NOMO-1 (cell line): ENCODE data around the gene ARHGAP45.
"Not testable (repeated sequence)": the region's sequence is repeated elsewhere in the genome, so short reads cannot be mapped to it uniquely, and the experiment has no call there.

ENCODE experiments used
- DNase-seq, 2 experiments: peaks; one replicate each; lab custom pipeline; 2025; ENCODE audit not compliant: unreplicated experiment in 2 of 2; lab: John Stamatoyannopoulos, UW

The ARHGAP45 gene, protein sequence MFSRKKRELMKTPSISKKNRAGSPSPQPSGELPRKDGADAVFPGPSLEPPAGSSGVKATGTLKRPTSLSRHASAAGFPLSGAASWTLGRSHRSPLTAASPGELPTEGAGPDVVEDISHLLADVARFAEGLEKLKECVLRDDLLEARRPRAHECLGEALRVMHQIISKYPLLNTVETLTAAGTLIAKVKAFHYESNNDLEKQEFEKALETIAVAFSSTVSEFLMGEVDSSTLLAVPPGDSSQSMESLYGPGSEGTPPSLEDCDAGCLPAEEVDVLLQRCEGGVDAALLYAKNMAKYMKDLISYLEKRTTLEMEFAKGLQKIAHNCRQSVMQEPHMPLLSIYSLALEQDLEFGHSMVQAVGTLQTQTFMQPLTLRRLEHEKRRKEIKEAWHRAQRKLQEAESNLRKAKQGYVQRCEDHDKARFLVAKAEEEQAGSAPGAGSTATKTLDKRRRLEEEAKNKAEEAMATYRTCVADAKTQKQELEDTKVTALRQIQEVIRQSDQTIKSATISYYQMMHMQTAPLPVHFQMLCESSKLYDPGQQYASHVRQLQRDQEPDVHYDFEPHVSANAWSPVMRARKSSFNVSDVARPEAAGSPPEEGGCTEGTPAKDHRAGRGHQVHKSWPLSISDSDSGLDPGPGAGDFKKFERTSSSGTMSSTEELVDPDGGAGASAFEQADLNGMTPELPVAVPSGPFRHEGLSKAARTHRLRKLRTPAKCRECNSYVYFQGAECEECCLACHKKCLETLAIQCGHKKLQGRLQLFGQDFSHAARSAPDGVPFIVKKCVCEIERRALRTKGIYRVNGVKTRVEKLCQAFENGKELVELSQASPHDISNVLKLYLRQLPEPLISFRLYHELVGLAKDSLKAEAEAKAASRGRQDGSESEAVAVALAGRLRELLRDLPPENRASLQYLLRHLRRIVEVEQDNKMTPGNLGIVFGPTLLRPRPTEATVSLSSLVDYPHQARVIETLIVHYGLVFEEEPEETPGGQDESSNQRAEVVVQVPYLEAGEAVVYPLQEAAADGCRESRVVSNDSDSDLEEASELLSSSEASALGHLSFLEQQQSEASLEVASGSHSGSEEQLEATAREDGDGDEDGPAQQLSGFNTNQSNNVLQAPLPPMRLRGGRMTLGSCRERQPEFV

GRCh38 chr19:1066748-1067340 lies at the start of gene ARHGAP45:
Gene ARHGAP45, plus strand, starts transcription at chr19:1067167. Its CDS starts 239 bp downstream, at chr19:1067406.
- DNase-seq: peak; percentile 65 to 72

GRCh38 chr19:1017906-1018305 lies 49.1 kb upstream of the ARHGAP45 start:
- no peak for DNase-seq

DNA sequence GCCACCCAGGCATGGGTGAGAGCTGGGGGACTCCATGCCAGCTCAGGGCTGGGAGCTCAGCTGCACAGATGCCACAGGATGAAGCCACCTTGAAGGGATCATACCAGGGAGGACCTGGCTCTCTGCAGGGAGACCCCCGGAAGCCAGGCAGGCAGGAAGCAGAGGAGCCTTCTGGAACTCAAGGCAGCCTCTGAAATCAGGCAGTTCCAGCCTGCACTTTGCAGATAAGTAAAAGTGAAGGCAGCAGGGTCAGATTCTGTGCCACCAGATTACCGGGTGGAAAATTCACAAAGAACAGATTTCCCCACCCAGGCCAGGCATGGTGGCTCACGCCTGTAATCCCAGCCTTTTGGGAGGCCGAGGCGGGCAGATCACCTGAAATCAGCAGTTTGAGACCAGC lies 48.6 kb upstream of the ARHGAP45 start:
- no peak for DNase-seq

DNA sequence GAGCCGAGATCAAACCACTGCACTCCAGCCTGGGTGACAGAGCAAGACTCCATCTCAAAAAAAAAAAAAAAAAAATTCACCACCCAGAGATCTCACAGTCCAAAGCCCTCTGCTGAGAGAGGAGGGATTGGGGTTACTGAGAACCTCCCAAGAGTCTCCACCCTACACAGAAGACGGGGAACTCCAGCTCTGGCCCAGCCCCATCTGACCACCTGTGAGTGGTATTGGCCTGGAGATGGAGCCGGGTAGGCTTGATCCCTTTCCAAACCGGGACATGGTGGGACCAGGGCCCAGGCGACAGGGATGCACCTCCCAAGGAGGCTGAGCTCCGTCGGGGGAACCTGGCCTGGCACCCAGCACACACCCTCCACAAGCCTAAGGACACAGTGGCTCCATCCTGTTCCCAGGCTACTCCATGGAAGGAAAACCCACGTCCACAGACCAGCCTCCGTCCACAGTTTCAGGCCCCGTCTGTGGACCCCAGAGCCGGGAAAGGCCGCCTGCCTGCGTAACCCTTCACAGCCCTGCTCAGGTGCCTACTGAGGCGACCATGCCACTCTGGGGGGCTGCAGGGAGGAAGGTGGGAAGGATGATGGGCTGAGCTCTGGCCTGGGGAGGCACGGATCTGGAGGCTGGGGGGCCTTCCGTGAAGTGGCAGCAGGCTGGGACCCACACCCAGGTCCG lies 47.9 kb upstream of the ARHGAP45 start:
- no peak for DNase-seq

GRCh38 chr19:1019616-1019961 lies 47.4 kb upstream of the ARHGAP45 start:
- DNase-seq: no peak

DNA sequence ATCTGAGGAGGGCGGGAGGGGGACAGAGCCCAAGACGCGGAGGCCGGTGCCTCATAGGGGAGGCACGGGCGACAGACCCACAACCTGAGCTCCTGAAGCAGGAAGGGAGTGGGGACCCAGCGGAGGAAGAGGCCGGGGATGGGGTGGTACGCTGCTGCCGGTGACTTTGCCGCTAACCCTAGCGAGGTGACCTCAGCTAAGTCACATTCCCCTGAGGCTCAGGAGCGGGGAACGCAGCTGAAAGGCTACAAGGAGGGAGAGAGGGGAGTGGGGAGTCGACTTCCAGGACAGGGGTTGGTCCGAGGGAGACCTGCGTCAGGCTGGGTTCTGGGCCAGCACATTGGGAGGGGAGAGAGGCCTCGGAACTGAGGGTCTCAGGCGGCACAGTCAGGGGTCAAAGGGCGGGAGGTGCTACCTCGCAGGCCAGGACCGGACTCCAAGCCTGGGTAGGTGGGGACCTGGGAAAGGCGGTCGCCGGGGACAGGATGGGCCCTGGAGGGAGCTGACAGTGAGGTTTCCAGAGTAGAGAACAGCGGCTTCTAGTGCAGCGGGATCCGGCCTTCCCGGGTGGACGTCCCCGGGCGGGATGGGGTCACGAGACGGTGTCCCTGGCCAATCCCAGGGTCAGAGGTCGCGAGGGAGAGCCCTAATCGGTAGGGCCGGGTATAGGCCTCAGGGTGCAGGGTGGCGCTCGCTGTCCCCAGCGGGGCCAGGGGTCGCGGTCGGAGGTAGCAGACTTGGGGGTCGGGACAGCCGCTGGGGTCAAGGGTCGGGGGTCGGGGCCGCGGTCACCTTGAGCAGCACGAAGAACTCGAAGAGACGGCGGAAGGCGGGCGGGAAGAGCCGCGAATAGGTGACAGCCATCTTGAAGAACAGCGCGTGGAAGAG lies 46.7 kb upstream of the ARHGAP45 start:
- peak in 1 of 2 experiments; percentile 39 for DNase-seq

GRCh38 chr19:1020868-1021425 lies 46.0 kb upstream of the ARHGAP45 start, which contains the start of gene TMEM259:
Gene TMEM259, minus strand, starts transcription at chr19:1021123. Its CDS starts 127 bp downstream, at chr19:1020996.
- DNase-seq: peak; percentile 92 to 99

- not testable (repeated sequence) for DNase-seq
These were observed 43.1 kb upstream of the ARHGAP45 start for GRCh38 chr19:1023883-1024188.

DNA sequence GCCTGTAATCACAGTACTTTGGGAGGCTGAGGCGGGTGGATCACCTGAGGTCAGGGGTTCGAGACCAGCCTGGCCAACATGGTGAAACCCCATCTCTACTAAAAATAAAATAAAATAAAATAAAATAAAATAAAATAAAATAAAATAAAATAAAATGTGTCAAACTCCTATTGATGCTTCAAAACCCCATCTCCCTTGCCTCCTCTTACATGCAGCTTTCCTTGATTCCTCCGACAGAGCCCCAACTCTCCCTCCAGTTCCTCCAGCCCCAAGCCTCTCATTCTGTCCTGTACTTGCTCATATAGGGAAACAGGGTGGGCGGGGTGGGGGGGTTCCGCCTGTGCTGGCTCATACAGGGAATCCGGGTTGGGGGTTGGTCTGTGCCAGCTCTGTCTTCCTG lies 41.9 kb upstream of the ARHGAP45 start:
- DNase-seq: not testable (repeated sequence)

- peak; percentile 65 to 82 for DNase-seq
These were observed 40.8 kb upstream of the ARHGAP45 start, which contains the start of gene CNN2 for GRCh38 chr19:1025960-1026782. Gene CNN2, plus strand, starts transcription at chr19:1026608. Its CDS starts 54 bp downstream, at chr19:1026662.

DNA sequence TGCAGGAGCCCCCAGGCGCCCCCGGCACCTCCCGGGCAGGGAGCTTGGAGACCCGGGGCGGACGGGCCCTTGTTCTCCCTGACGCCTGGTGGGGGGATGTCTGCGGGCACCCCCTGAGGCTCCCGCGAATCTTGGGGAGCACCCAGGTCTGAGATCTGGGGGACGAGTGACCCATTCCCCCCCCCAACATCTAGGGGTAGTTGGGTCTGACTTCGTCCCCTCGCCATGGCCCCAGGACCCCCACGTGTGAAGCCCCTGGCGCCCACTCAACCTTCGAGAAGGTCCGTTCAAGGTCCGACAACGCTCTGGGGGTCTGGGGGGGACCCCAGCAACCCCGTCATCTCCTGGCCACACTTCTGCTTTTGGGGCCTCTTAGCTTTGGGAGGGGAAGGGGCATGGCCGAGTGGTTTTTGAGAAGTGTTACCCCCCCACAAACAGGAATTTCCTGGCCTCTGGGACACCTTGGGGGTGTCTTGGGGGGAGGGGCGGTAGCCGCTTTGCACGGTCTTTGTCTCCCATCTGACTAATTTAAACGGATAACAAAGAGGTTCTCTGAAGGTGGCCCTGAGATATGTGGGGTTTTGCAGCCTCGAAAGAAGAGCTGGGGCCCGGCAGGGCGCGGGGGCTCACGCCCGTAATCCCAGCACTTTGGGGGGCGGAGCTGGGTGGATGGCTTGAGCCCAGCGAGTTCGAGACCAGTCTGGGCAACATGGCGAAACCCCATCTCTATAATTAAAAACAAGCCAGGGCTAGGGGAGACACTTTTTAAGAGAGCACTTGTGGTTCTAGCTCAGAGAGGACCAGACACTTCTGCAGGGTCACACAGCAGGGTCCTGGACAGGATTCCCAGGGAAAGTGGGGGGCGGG lies 40.0 kb upstream of the ARHGAP45 start:
- DNase-seq: peak in 1 of 2 experiments; percentile 24

- DNase-seq: no peak
These were observed 39.3 kb upstream of the ARHGAP45 start for GRCh38 chr19:1027650-1028061.

DNA sequence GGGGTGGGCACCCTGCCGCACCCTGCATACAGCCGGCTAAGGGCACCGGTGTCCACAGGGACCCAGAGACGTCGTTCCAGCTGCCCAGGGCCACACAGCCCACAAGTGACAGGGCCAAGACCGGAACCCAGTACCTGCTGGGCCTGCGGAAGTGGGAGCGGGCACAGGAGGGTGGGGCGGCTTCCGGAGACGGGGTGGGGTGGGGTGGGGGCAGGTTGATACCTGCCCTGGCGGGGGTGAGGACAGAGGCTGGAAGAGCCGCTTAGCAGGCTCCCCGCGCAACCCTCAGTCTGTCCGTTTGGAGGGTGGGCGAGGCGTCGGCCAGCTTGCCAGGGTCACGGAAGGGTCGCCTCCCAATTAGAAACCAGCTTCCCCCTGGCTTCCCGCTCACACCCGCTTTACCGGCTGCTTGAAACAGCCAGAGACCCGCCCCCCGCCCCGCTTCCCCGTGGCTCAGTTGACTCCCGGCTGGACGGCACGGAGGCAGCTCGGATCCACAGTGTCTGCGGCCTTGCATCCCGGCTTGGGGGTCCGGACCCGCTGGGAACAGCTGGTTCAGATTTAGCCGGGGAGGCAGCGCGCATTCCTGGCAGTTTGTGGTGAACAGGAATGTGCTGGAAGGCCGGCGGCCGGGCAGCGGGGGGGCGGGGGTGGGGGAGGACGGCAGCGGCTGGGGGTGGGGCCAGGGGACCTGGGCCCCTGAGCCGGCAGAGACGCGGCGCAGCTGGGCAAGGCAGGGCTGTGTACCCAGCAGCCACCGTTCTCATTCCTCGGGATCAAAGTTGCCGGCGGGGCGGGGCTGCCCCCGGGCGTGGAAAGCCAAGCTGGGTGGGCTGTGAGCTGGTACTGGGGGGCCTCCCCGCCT lies 38.7 kb upstream of the ARHGAP45 start:
- peak; percentile 65 to 71 for DNase-seq

DNA sequence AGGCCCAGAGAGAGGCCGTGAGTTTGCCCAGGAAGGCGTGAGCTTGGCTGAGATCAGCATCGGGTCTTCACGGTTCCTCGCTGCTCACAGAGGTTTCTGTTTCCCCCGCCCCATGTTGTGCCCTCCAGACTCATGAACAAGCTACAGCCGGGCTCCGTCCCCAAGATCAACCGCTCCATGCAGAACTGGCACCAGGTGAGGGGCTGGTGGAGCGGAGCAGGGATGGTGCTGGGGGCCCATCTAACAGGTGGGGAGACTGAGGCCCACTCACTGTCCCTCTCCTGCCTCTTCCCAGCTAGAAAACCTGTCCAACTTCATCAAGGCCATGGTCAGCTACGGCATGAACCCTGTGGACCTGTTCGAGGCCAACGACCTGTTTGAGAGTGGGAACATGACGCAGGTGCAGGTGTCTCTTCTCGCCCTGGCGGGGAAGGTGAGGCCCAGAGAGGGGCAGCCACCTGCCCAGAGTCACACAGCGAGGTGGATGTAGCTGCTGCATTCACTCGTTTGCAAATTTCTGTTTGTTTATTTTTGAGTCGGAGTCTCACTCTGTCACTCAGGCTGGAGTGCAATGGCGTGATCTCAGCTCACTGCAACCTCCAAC lies 34.6 kb upstream of the ARHGAP45 start:
- DNase-seq: no peak

DNA sequence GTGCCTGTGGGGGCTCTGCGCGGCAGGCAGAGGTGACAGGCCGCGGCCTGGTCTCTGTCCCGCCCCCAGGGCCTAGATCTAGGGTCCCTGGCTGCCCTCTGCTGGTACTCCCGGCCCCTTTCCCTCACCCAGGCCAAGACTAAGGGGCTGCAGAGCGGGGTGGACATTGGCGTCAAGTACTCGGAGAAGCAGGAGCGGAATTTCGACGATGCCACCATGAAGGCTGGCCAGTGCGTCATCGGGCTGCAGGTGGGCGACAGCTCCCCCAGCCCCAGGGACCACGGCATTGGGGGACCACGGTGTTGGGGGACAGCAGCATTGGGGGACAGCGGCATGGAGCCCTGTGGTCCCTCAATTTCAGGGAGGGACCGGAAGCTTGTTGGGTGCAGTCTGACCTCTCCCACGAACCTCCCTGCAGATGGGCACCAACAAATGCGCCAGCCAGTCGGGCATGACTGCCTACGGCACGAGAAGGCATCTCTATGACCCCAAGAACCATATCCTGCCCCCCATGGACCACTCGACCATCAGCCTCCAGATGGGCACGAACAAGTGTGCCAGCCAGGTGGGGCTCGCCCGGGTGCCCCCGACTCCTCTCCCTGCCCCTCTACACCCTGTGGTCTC lies 30.9 kb upstream of the ARHGAP45 start:
- no peak for DNase-seq
